ENCODE data around the gene ANKRD1. TPM values are rescaled to one million over a fixed set of nuclear protein-coding genes. Genes with fewer than 3 reads are reported as not detected.

ANKRD1 gene
- total RNA-seq, 2 experiments from 2014 or later, result not detected

GRCh38 chr10:90889636-90890035, 31.3 kb downstream of the ANKRD1 start:
- CTCF ChIA-PET, result interaction anchor here (0.7 to 2.4 kb wide), 4 partner anchors 10 to 117 kb away, joined by 3 to 15 read pairs (median 6); no protein-coding TSS in a partner anchor
- no peak overlapping the region for H3K4me3 Mint-ChIP-seq

GRCh38 chr10:90888387-90888786, 32.5 kb downstream of the ANKRD1 start:
- Mint-ChIP-seq H3K27me3 (no peaks in the 10 kb centered on the region), H3K27ac (no peak overlapping the region), H3K9me3 (no peaks in the 10 kb centered on the region), H3K36me3 (ENCODE audit: low read depth) (peaks cover 39% of the 10 kb centered on the region), H3K4me1 (ENCODE audit: low read depth) (peaks cover 2% of the 10 kb centered on the region), H3K4me3 (no peak overlapping the region)
- no peak for TF ChIP-seq CTCF (IDR thresholded peaks at IDR 0.05)
- ChIA-PET CTCF (interaction anchor here (0.9 to 2.4 kb wide), 4 partner anchors 9 to 362 kb away, joined by 5 to 15 read pairs (median 8); no protein-coding TSS in a partner anchor), POLR2A (no interaction called here)
- ATAC-seq (no peak), DNase-seq (no peak)
- intact Hi-C loops (cut with micrococcal nuclease), result no loop called here

More at GRCh38 chr10:90889636-90890035, 31.3 kb downstream of the ANKRD1 start:
- Mint-ChIP-seq H3K9me3 (no peaks in the 10 kb centered on the region), H3K4me1 (ENCODE audit: low read depth) (peaks cover 5% of the 10 kb centered on the region), H3K27me3 (no peaks in the 10 kb centered on the region), H3K27ac (no peak overlapping the region), H3K36me3 (ENCODE audit: low read depth) (peaks cover 46% of the 10 kb centered on the region)
- intact Hi-C loops (cut with micrococcal nuclease), result no loop called here
- POLR2A ChIA-PET, result interaction anchor here (0.9 kb wide), 1 partner anchor 10 kb away, joined by 3 read pairs; no protein-coding TSS in a partner anchor
- ATAC-seq, result no peak
- no peak for TF ChIP-seq CTCF (IDR thresholded peaks at IDR 0.05)
- DNase-seq, result no peak

GRCh38 chr10:90887555-90887954, 33.3 kb downstream of the ANKRD1 start:
- Mint-ChIP-seq H3K4me3 (no peak overlapping the region), H3K36me3 (ENCODE audit: low read depth) (peaks cover 42% of the 10 kb centered on the region), H3K27me3 (no peaks in the 10 kb centered on the region), H3K4me1 (ENCODE audit: low read depth) (peaks cover 2% of the 10 kb centered on the region), H3K9me3 (no peaks in the 10 kb centered on the region), H3K27ac (no peak overlapping the region)
- TF ChIP-seq CTCF (IDR thresholded peaks at IDR 0.05), result no peak
- ChIA-PET CTCF (interaction anchor here (1.9 to 2.4 kb wide), 3 partner anchors 8 to 119 kb away, joined by 7 to 15 read pairs (median 8); no protein-coding TSS in a partner anchor), POLR2A (no interaction called here)
- DNase-seq (no peak), ATAC-seq (no peak)
- intact Hi-C loops (cut with micrococcal nuclease), result no loop called here

- POLR2A ChIA-PET, result interaction anchor here (1.0 kb wide), 1 partner anchor 13 kb away, joined by 3 read pairs; the partner anchor contains the start of gene RPP30
- Mint-ChIP-seq H3K9me3 (no peaks in the 10 kb centered on the region), H3K36me3 (ENCODE audit: low read depth) (peaks cover 43% of the 10 kb centered on the region), H3K27ac (no peak overlapping the region), H3K27me3 (no peaks in the 10 kb centered on the region), H3K4me3 (no peak overlapping the region), H3K4me1 (ENCODE audit: low read depth) (peaks cover 2% of the 10 kb centered on the region)
- no peak for TF ChIP-seq CTCF (IDR thresholded peaks at IDR 0.05)
- no peak for ATAC-seq
- CTCF ChIA-PET, result no interaction called here
- no peak for DNase-seq
- intact Hi-C loops (cut with micrococcal nuclease), result no loop called here
Observed at GRCh38 chr10:90885176-90885575, 35.7 kb downstream of the ANKRD1 start.

GRCh38 chr10:90884431-90884830, 36.5 kb downstream of the ANKRD1 start:
- TF ChIP-seq CTCF (IDR thresholded peaks at IDR 0.05), result no peak
- CTCF ChIA-PET, result interaction anchor here (0.7 to 1.0 kb wide), 3 partner anchors 12 to 122 kb away, joined by 3 read pairs; no protein-coding TSS in a partner anchor
- no peak overlapping the region for H3K27ac Mint-ChIP-seq
- intact Hi-C loops (cut with micrococcal nuclease), result no loop called here
- POLR2A ChIA-PET, result interaction anchor here (1.0 kb wide), 1 partner anchor 13 kb away, joined by 3 read pairs; the partner anchor contains the start of gene RPP30
- ATAC-seq (no peak), DNase-seq (no peak)
- no peaks in the 10 kb centered on the region for H3K4me1 Mint-ChIP-seq (ENCODE audit: low read depth)
- H3K9me3 Mint-ChIP-seq, result no peaks in the 10 kb centered on the region
- H3K4me3 Mint-ChIP-seq, result no peak overlapping the region
- H3K36me3 Mint-ChIP-seq (ENCODE audit: low read depth), result peaks cover 39% of the 10 kb centered on the region
- no peaks in the 10 kb centered on the region for H3K27me3 Mint-ChIP-seq
